H9 (cell line): ENCODE data around the gene CEACAM5. TPM values are rescaled to one million over a fixed set of nuclear protein-coding genes. Genes with fewer than 3 reads are reported as not detected.

Source experiments
- DNase-seq: peaks from one replicate; pipeline ENCODE4 v3.0.0-alpha.2; 2017
- H2AFZ ChIP-seq: one replicate; pipeline ENCODE4 v1.6.1; 2013; ENCODE audit warnings: mild to moderate bottlenecking, low read length, control low read depth, moderate library complexity
- H2AK5ac ChIP-seq: 2 replicates; pipeline ENCODE4 v1.6.1; 2013; ENCODE audit warnings: low read length, control low read depth, mixed read lengths; ENCODE audit not compliant: insufficient read length
- H2BK120ac ChIP-seq: one replicate; pipeline ENCODE4 v1.6.1; 2013; ENCODE audit warnings: low read depth, mild to moderate bottlenecking, low read length, control low read depth, inconsistent platforms; ENCODE audit not compliant: poor library complexity, severe bottlenecking
- H2BK12ac ChIP-seq: 2 replicates; pipeline ENCODE4 v1.6.1; 2013; ENCODE audit warnings: low read length, control low read depth, mixed read lengths, low read depth; ENCODE audit not compliant: insufficient read length
- H2BK15ac ChIP-seq: 2 replicates; pipeline ENCODE4 v1.6.1; 2013; ENCODE audit warnings: low read depth, low read length, control low read depth
- H2BK20ac ChIP-seq: one replicate; pipeline ENCODE4 v1.6.1; 2013; ENCODE audit warnings: low read depth, mild to moderate bottlenecking, low read length, control low read depth, inconsistent platforms; ENCODE audit not compliant: poor library complexity, severe bottlenecking
- H2BK5ac ChIP-seq: 2 replicates; pipeline ENCODE4 v1.6.1; 2013; ENCODE audit warnings: low read length, control low read depth, mixed read lengths; ENCODE audit not compliant: insufficient read length
- H3K14ac ChIP-seq: 2 replicates; pipeline ENCODE4 v1.6.1; 2013; ENCODE audit warnings: low read length, control low read depth; ENCODE audit not compliant: insufficient read depth
- H3K18ac ChIP-seq: 2 replicates; pipeline ENCODE4 v1.6.1; 2013; ENCODE audit warnings: low read depth, mild to moderate bottlenecking, mixed read lengths, low read length, control low read depth; ENCODE audit not compliant: insufficient read length
- H3K23ac ChIP-seq: 2 replicates; pipeline ENCODE4 v1.6.1; 2013; ENCODE audit warnings: low read length, control low read depth, mixed read lengths, low read depth; ENCODE audit not compliant: insufficient read length
- H3K23me2 ChIP-seq: 2 replicates; pipeline ENCODE4 v1.6.1; 2013; ENCODE audit warnings: low read depth, mild to moderate bottlenecking, mixed read lengths, low read length, control low read depth; ENCODE audit not compliant: insufficient read length, poor library complexity, severe bottlenecking
- H3K27ac ChIP-seq: 2 replicates; pipeline ENCODE4 v1.5.1; 2013; ENCODE audit warnings: low read length, control low read depth, mixed read lengths, low read depth; ENCODE audit not compliant: insufficient read length
- H3K27me3 ChIP-seq: 2 replicates; pipeline ENCODE4 v1.6.1; 2013; ENCODE audit warnings: low read length, control low read depth, inconsistent platforms; ENCODE audit not compliant: insufficient read depth
- H3K4ac ChIP-seq: 2 replicates; pipeline ENCODE4 v1.6.1; 2013; ENCODE audit warnings: low read depth, mild to moderate bottlenecking, control low read depth, inconsistent platforms, low read length, moderate library complexity
- H3K4me1 ChIP-seq: 2 replicates; pipeline ENCODE4 v1.6.1; 2013; ENCODE audit warnings: low read length, control low read depth, inconsistent platforms; ENCODE audit not compliant: insufficient read depth
- H3K4me2 ChIP-seq: 2 replicates; pipeline ENCODE4 v1.6.1; 2013; ENCODE audit warnings: low read length, control low read depth, mixed read lengths; ENCODE audit not compliant: insufficient read length, insufficient read depth
- H3K56ac ChIP-seq: 2 replicates; pipeline ENCODE4 v1.6.1; 2013; ENCODE audit warnings: low read depth, mild to moderate bottlenecking, mixed read lengths, low read length, control low read depth; ENCODE audit not compliant: insufficient read length
- H3K79me1 ChIP-seq: 2 replicates; pipeline ENCODE4 v1.6.1; 2013; ENCODE audit warnings: low read depth, mild to moderate bottlenecking, moderate library complexity, low read length, control low read depth, inconsistent platforms; ENCODE audit not compliant: insufficient read depth, poor library complexity, severe bottlenecking
- H3K79me2 ChIP-seq: 2 replicates; pipeline ENCODE4 v1.6.1; 2013; ENCODE audit warnings: low read length, control low read depth, inconsistent platforms; ENCODE audit not compliant: insufficient read depth
- H3K9ac ChIP-seq: 2 replicates; pipeline ENCODE4 v1.6.1; 2013; ENCODE audit warnings: low read length, control low read depth, mixed read lengths; ENCODE audit not compliant: insufficient read length; ENCODE audit errors: extremely low read depth
- H3K9me3 ChIP-seq: one replicate; pipeline ENCODE4 v1.6.1; 2013; ENCODE audit warnings: low read depth, low read length, inconsistent platforms; ENCODE audit not compliant: control insufficient read depth
- H3T11ph ChIP-seq: one replicate; pipeline ENCODE4 v1.6.1; 2013; ENCODE audit warnings: mild to moderate bottlenecking, low read length, control low read depth, inconsistent platforms
- H4K20me1 ChIP-seq: one replicate; pipeline ENCODE4 v1.6.1; 2013; ENCODE audit not compliant: control insufficient read depth, insufficient read length, insufficient read depth
- H4K5ac ChIP-seq: 2 replicates; pipeline ENCODE4 v1.6.1; 2013; ENCODE audit warnings: low read depth, mild to moderate bottlenecking, mixed read lengths, low read length, control low read depth; ENCODE audit not compliant: insufficient read length
- H4K8ac ChIP-seq: replicated peaks from 2 replicates; pipeline ENCODE4 v1.6.1; 2013; ENCODE audit warnings: low read length, control low read depth, mixed read lengths, low read depth; ENCODE audit not compliant: insufficient read length
- H4K91ac ChIP-seq: 2 replicates; pipeline ENCODE4 v1.6.1; 2013; ENCODE audit warnings: low read depth, mild to moderate bottlenecking, moderate library complexity, mixed read lengths, low read length, control low read depth; ENCODE audit not compliant: insufficient read length
- H3K27ac Mint-ChIP-seq, 3 experiments: 2 replicates in 2 of 3; 3 replicates in 1 of 3; pipeline ENCODE4 v1.8.0; 2020 to 2021; ENCODE audit warnings: mixed read lengths in 3 of 3, mild to moderate bottlenecking in 1 of 3, moderate library complexity in 1 of 3
- H3K27me3 Mint-ChIP-seq: 2 replicates; pipeline ENCODE4 v1.8.0; 2021; ENCODE audit warnings: low read depth, mild to moderate bottlenecking, moderate library complexity, mixed read lengths
- H3K36me3 Mint-ChIP-seq, 3 experiments: 2 replicates in 2 of 3; 3 replicates in 1 of 3; pipeline ENCODE4 v1.8.0; 2020 to 2021; ENCODE audit warnings: low read depth in 3 of 3, mixed read lengths in 3 of 3; ENCODE audit not compliant: insufficient read depth in 1 of 3
- H3K4me1 Mint-ChIP-seq, 2 experiments: 2 replicates each; pipeline ENCODE4 v1.8.0; 2020; ENCODE audit warnings: mixed read lengths in 2 of 2
- H3K4me3 Mint-ChIP-seq, 2 experiments: 2 replicates in 1 of 2; 3 replicates in 1 of 2; pipeline ENCODE4 v1.8.0; 2020 to 2021; ENCODE audit warnings: mild to moderate bottlenecking in 2 of 2, mixed read lengths in 2 of 2, moderate library complexity in 1 of 2
- H3K9me3 Mint-ChIP-seq, 2 experiments: 2 replicates in 1 of 2; 3 replicates in 1 of 2; pipeline ENCODE4 v1.8.0; 2020; ENCODE audit warnings: mild to moderate bottlenecking in 2 of 2, mixed read lengths in 2 of 2, moderate library complexity in 1 of 2
- CTCF ChIP-seq: fragments of 200-600 bp; sonication (generic); conservative IDR thresholded peaks from 3 replicates; pipeline ENCODE4 v1.8.0; 2021; ENCODE audit warnings: antibody characterized with exemption, mild to moderate bottlenecking
- WGBS: extraction: QIAGEN DNeasy Blood & Tissue Kit; methylation state at CpG from one replicate; pipeline ENCODE4 v1.1.7; 2013; ENCODE audit warnings: missing lambda C conversion rate, low lambda C conversion rate, mixed read lengths; ENCODE audit not compliant: insufficient read length; ENCODE audit errors: extremely low coverage; 5-methylcytosine and 5-hydroxymethylcytosine counted together
- total RNA-seq: library from RNA; stranded (reverse); gene quantifications from 2 replicates; pipeline ENCODE4 v1.2.1, GENCODE V29; 2021

The CEACAM5 gene
- total RNA-seq, 1 experiment from 2014 or later: not detected

GRCh38 chr19:41682437-41682836 is 26.0 kb upstream of the CEACAM5 start:
- no peak overlapping the region for H3K27ac Mint-ChIP-seq
- Histone ChIP-seq H3K9me3 (peaks cover 68% of the 10 kb centered on the region), H2BK15ac (no peak overlapping the region), H3K23ac (no peak overlapping the region), H3K27me3 (no peaks in the 10 kb centered on the region), H3K27ac (no peak overlapping the region), H2BK120ac (no peak overlapping the region), H2AFZ (no peak overlapping the region), H2AK5ac (no peak overlapping the region), H3K79me1 (no peaks in the 10 kb centered on the region), H3K4me1 (no peaks in the 10 kb centered on the region), H2BK20ac (no peak overlapping the region), H3K56ac (no peak overlapping the region), H4K20me1 (no peaks in the 10 kb centered on the region), H3K14ac (no peak overlapping the region), H3K23me2 (no peaks in the 10 kb centered on the region), H3K79me2 (no peaks in the 10 kb centered on the region), H3K4me2 (no peak overlapping the region), H3K9ac (no peak overlapping the region), H2BK5ac (no peak overlapping the region), H3T11ph (no peak overlapping the region), H4K8ac (no peak overlapping the region), H4K5ac (no peak overlapping the region), H3K18ac (no peak overlapping the region), H3K4ac (no peak overlapping the region), H4K91ac (no peak overlapping the region), H2BK12ac (no peak overlapping the region)
- H3K9me3 Mint-ChIP-seq: peaks cover 80 to 97% of the 10 kb centered on the region in 2 experiments
- DNase-seq: no peak
- peaks cover 0 to 27% (median 5%) of the 10 kb centered on the region in 3 experiments; a peak in 6 of 7 replicates for H3K36me3 Mint-ChIP-seq
- no peak overlapping the region for H3K4me3 Mint-ChIP-seq
- no CpG with 5 or more reads among the region's 6 CpGs for WGBS
- TF ChIP-seq CTCF: no peak
- peaks cover 1% of the 10 kb centered on the region; the same call in 1 of the 2 replicates for H3K27me3 Mint-ChIP-seq
- H3K4me1 Mint-ChIP-seq: no peaks in the 10 kb centered on the region
